ENCODE results near the gene KIAA0319L. TPM values are rescaled to one million over a fixed set of nuclear protein-coding genes. Genes with fewer than 3 reads are reported as not detected.

The KIAA0319L gene
- total RNA-seq, 4 donors from 2014 or later = 65.8 to 123 (median 111) TPM

DNA sequence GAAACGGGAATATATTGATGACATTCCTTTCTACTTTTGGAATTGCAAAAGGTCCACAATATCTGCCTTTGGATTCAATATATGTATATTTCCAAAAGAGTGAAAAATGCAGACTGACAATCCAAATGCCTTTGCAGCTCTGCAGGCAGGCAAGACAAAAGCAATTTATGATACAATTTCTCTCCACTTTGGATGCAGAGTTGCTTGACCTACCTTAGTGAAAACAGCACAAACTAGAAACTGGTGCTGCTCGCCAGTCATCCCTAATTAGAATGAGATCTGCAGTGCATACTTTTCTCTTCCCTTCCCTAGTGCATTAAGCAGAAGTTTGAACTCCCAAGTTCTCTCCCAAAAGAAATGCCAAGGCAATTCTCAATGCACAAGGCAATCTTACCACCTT is 56.8 kb downstream of the KIAA0319L start:
- H3K9me3 ChIP-seq = no peaks in the 10 kb centered on the region

DNA sequence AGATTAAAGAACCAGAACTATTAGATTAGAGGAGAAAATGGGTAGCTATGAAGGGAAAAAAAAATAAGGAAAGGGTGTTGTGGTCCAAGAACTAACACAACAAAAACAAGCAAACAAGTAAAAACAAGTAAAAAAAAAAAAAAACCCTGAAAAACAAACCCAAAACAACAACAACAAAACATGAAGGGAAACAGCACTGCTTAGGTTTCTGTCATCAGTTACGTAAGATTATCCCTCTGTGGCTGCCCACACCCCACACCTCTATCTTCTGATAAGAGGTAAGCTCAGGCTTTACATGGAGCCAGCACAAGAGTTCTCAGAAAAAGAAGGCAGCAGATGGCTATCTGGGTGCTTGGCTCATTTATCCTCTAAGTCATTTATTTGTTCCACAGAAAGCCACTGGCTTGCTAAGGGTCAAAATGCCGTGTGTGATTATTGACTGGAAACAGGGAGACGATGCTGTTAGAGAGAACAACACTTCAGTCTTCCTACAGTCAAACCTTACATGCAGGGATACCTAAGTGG is 57.5 kb downstream of the KIAA0319L start:
- Histone ChIP-seq H3K4me3 (replicated peaks in 1 of 3) (no peak overlapping the region), H3K9me3 (no peaks in the 10 kb centered on the region), H3K4me1 (peaks cover 0 to under 1% of the 10 kb centered on the region in 2 donors), H3K27ac (no peak overlapping the region), H3K27me3 (no peaks in the 10 kb centered on the region), H3K36me3 (no peaks in the 10 kb centered on the region)
- DNase-seq = no peak
- TF ChIP-seq, protein P1, sequence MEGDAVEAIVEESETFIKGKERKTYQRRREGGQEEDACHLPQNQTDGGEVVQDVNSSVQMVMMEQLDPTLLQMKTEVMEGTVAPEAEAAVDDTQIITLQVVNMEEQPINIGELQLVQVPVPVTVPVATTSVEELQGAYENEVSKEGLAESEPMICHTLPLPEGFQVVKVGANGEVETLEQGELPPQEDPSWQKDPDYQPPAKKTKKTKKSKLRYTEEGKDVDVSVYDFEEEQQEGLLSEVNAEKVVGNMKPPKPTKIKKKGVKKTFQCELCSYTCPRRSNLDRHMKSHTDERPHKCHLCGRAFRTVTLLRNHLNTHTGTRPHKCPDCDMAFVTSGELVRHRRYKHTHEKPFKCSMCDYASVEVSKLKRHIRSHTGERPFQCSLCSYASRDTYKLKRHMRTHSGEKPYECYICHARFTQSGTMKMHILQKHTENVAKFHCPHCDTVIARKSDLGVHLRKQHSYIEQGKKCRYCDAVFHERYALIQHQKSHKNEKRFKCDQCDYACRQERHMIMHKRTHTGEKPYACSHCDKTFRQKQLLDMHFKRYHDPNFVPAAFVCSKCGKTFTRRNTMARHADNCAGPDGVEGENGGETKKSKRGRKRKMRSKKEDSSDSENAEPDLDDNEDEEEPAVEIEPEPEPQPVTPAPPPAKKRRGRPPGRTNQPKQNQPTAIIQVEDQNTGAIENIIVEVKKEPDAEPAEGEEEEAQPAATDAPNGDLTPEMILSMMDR (IDR thresholded peaks at IDR 0.05) = no peak
- TF ChIP-seq POLR2A (IDR thresholded peaks at IDR 0.05) = no peak
- 62% methylated on average over 3 of the region's 3 CpGs for WGBS, 2 donors
- intact Hi-C loops (cut with DNase I) = loop anchor here (10.0 kb wide), 1 partner anchor 65 kb away; no protein-coding TSS in a partner anchor

More for the DNA sequence above, 56.8 kb downstream of the KIAA0319L start:
- Histone ChIP-seq H3K27me3 (no peaks in the 10 kb centered on the region), H3K27ac (no peak overlapping the region), H3K36me3 (no peaks in the 10 kb centered on the region), H3K4me1 (peaks cover 4 to 7% of the 10 kb centered on the region in 2 donors), H3K4me3 (replicated peaks in 1 of 3) (no peak overlapping the region)
- 56 to 75% methylated on average over 2 of the region's 2 CpGs for WGBS, 2 donors
- intact Hi-C loops (cut with DNase I) = loop anchor here (10.0 kb wide), 1 partner anchor 64 kb away; no protein-coding TSS in a partner anchor
- no peak for DNase-seq
- no peak for TF ChIP-seq POLR2A (IDR thresholded peaks at IDR 0.05)
- TF ChIP-seq, protein P1 (IDR thresholded peaks at IDR 0.05) = no peak

DNA sequence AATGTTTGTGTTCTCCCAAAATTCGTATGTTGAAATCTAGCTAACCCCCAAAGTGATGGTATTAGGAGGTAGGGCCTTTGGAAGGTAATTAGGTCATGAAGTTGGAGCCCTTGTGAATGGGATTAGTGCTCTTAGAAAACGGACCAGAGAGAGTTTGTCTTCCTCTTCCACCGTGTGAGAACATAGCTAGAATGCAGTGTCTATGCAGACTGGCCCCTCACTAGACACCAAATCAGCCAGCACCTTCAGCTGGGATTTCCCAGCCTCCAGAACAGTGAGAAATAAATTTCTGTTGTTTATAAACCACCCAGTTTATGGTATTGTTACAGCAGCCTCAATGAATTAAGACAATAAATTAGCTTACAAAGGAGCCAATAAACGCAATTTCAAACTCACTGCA is 58.0 kb downstream of the KIAA0319L start:
- intact Hi-C loops (cut with DNase I) = no loop called here

DNA sequence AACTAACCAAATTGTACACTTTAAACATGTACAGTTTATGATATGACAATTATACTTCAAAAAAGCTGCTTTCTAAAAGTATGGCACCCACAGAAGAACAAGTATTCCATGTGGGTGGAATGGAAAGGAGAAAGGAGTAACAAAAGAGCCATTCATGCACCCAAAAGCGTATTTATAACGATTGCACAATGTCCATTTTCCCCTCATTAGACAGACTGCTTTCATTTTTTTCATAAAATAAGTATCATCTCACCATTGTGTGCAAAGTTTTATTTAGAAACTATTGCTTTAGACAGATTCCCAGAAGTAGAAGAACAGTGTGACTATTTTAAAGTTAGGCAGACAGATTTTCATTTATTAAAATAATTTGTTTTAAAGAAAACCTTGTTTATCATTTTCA is 59.6 kb downstream of the KIAA0319L start:
- intact Hi-C loops (cut with DNase I) = no loop called here
- Histone ChIP-seq H3K4me1 (no peaks in the 10 kb centered on the region), H3K27ac (no peak overlapping the region), H3K4me3 (replicated peaks in 1 of 3) (no peak overlapping the region), H3K9me3 (no peaks in the 10 kb centered on the region), H3K27me3 (no peaks in the 10 kb centered on the region), H3K36me3 (no peaks in the 10 kb centered on the region)
- 63 to 91% methylated on average over 2 of the region's 2 CpGs for WGBS, 2 donors
- TF ChIP-seq, protein P1 (IDR thresholded peaks at IDR 0.05) = no peak
- no peak for TF ChIP-seq POLR2A (IDR thresholded peaks at IDR 0.05)
- DNase-seq = no peak

More for the DNA sequence above, 58.0 kb downstream of the KIAA0319L start:
- no peak for TF ChIP-seq POLR2A (IDR thresholded peaks at IDR 0.05)
- TF ChIP-seq, protein P1 (IDR thresholded peaks at IDR 0.05) = no peak
- Histone ChIP-seq H3K36me3 (no peaks in the 10 kb centered on the region), H3K27ac (no peak overlapping the region), H3K9me3 (no peaks in the 10 kb centered on the region), H3K27me3 (no peaks in the 10 kb centered on the region), H3K4me1 (no peaks in the 10 kb centered on the region), H3K4me3 (replicated peaks in 1 of 3) (no peak overlapping the region)
- DNase-seq = no peak
- 78 to 79% methylated on average over 4 of the region's 4 CpGs for WGBS, 2 donors

DNA sequence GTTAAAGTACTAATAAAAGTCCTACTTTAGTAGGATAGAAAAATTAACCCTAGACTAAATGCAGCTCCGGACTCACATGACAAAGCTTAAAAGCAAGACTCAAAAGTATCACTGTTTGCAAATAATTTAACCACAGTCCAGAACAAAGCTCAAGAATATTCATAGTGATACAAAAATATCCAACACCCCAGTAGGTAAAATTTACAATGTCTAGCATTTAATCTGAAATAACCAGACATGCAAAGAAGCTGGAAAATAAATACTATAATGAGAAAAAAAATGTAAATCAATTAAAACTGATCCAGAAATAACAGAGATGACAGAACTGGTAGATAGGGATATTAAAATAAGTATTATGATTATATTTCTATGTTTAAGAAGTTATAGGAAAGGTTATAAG is 67.0 kb downstream of the KIAA0319L start:
- TF ChIP-seq POLR2A (IDR thresholded peaks at IDR 0.05) = no peak
- TF ChIP-seq, protein P1 (IDR thresholded peaks at IDR 0.05) = no peak
- intact Hi-C loops (cut with DNase I) = no loop called here
- DNase-seq = no peak
- no peaks in the 10 kb centered on the region for H3K4me1 ChIP-seq
- no peaks in the 10 kb centered on the region for H3K36me3 ChIP-seq
- 96 to 98% methylated on average over 1 of the region's 1 CpG for WGBS, 2 donors
- H3K4me3 ChIP-seq (replicated peaks in 1 of 3) = no peak overlapping the region
- no peaks in the 10 kb centered on the region for H3K9me3 ChIP-seq
- H3K27me3 ChIP-seq = no peaks in the 10 kb centered on the region
- H3K27ac ChIP-seq = no peak overlapping the region

Data from thyroid gland (tissue), 4 donors.